Epithelial cell of proximal tubule (primary cell): Measurements from ENCODE around the gene NLRC4. TPM values are rescaled to one million over a fixed set of nuclear protein-coding genes. Genes with fewer than 3 reads are reported as not detected.
"Not testable (repeated sequence)": the region's sequence is repeated elsewhere in the genome, so short reads cannot be mapped to it uniquely, and the experiment has no call there.

Source experiments
- DNase-seq: peaks from one replicate; pipeline ENCODE4 v3.0.0-alpha.2; 2011; ENCODE audit warnings: low read depth
- H3K4me3 ChIP-seq: 2 replicates; pipeline ENCODE4 v1.5.1; 2011; ENCODE audit warnings: low read depth, mild to moderate bottlenecking, low read length
- CTCF ChIP-seq: conservative IDR thresholded peaks from 2 replicates; pipeline ENCODE4 v1.5.1; 2012; ENCODE audit warnings: low read depth, mild to moderate bottlenecking, low read length
- total RNA-seq: library from RNA; depleted of rRNA; stranded (reverse); fragments of >200 nt; gene quantifications from 2 replicates; pipeline ENCODE4 v1.2.3, GENCODE V29; 2015

The NLRC4 gene
- total RNA-seq = not detected in 2 replicates

DNA sequence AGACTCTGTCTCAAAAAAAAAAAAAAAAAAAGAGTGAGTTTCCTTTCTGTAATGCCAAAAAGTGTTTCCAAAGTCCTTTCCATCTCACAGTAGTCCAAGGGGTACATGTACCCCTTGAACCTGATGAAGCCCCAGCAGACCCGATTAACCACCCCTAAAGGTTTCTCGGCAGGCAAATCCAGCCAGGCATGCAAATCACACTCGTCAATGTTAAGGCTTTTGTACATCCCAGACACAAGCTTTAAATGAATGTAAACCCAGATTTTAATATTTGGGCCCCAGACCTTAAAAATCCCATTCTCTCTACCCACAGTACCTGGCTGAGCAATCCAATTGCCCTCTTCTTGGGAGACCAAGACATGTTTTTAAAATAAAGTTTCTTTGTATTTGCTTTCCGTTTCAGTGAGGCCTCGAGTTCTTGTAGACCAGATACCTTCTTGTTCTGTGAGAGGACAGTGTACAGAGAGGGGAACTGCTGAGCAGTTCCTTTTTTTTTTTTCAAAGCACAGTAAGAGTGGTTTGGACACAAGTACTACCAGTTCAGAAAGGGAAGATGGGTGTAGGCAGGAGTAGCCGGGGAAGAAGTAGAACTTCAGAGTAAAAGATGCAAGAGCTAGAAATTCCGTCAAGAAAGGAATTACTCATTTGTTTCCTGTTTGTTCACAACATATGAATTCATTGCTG lies at the start of gene NLRC4:
Gene NLRC4, minus strand, starts transcription at position 465 of the 684 bp plus-strand sequence. CDS start 8,111 bp downstream, outside the sequence.
- no peak within 1 kb of the TSS for H3K4me3 ChIP-seq
- DNase-seq = no peak
- TF ChIP-seq CTCF = no peak

DNA sequence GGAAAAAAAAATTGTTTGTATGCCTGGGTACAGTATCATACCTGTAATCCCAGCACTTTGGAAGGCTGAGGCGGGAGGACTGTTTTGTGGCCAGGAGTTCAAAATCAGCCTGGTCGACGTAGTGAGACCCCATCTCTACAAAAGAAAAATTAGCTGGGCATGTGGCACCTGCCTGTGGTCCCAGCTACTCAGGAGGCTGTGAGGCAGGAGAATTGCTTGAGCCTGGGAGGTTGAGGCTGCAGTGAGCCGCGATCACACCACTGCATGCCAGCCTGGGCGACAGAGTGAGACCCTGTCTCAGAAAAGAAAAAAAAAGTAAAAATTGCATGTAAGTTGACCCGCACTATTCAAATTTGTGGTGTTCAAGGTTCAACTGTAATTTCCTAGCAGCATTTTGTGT lies 45.9 kb upstream of the NLRC4 start:
- TF ChIP-seq CTCF = no peak
- DNase-seq = no peak
- no peak overlapping the region for H3K4me3 ChIP-seq

GRCh38 chr2:32293966-32294562 lies 29.4 kb upstream of the NLRC4 start:
- not testable (repeated sequence) for H3K4me3 ChIP-seq, DNase-seq

DNA sequence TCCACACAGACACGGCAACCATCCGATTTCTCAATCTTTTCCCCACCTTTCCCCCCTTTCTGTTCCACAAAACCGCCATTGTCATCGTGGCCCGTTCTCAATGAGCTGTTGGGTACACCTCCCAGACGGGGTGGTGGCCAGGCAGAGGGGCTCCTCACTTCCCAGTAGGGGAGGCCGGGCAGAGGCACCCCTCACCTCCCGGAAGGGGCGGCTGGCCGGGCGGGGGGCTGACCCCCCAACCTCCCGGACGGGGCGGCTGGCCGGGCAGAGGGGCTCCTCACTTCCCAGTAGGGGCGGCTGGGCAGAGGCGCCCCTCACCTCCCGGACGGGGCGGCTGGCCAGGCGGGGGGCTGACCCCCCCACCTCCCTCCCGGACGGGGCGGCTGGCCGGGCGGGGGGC lies 28.8 kb upstream of the NLRC4 start:
- DNase-seq, H3K4me3 ChIP-seq: not testable (repeated sequence)

DNA sequence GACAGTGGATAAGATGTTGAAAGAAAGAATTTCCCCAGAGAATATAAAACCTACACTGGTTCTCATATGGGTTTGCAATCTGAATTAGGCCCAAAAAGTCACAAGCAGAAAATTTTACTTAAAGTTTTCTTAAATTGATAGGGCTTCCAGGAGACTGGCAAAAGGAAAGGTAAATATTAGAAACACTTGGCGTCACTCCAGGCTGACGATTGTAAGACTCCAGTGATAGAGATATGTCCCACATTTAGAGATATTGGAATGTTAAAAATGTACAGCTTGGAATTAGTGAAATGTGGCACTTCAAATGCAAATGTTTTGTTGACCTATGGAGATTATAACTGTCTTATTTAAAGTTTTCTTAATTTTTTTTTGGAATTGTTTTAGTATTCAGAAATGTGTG lies 27.1 kb upstream of the NLRC4 start:
- TF ChIP-seq CTCF = no peak
- H3K4me3 ChIP-seq = no peak overlapping the region
- DNase-seq = no peak

DNA sequence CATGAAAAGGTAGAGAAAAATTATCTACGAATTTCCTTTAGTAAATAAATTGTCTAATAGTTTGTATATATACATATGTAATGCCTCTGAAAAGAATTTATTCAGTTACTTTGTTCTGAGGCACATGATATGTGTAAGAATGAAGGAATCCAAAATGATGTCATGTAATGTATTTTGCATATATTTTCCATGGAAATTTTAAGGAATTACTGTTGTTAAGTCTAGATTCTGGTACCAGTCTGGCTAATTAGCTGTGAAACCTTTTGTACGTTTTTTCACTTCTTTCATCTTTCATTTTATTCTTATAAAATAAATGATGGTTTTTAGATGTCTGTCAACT lies 25.3 kb upstream of the NLRC4 start:
- TF ChIP-seq CTCF = no peak
- DNase-seq = no peak
- H3K4me3 ChIP-seq = no peak overlapping the region

DNA sequence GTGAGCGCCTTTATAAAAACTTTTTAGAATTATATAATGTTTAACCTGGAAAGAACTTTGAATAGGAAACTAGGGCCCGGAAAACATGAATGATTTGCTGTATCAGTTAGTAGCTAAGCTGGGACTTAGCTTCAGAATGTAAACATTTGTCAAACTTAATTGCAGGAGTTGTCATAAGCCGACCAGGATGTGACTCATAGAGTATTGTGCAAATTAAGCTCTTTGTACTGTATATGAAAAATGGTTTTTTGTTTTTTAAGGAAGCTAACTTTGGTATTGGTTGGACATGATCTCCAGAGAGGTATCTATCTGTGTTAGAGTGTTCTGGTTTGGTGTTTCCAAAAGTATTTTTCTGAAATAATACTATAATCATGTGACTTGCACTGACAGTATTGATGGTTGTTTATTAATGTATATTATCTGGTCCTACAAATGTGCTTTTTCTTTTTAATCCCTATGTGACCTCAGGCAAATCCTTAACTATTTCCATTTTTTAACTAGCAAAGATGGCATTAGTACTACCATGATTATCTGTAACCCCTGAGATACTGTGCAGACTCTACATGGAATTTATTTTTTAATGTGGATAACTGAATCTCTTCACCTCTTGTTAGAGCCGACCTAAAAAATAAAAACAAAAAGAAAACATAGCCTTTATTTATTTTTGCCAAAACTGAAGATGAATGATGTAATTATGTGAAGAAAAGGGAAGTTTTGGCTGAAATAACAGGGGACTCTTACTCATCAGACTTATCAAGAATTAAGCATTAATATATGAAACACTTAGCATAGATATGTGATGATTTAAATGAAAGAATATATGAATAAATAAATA lies 24.7 kb upstream of the NLRC4 start:
- DNase-seq = no peak
- no peak overlapping the region for H3K4me3 ChIP-seq
- no peak for TF ChIP-seq CTCF
